ENCODE data around the gene SCUBE3. TPM values are rescaled to one million over a fixed set of nuclear protein-coding genes. Genes with fewer than 3 reads are reported as not detected.

SCUBE3 gene
- total and polyA plus RNA-seq, 2 of the 13 experiments (the other 11 are each of a cell fraction or from before 2014, with no cell fraction given) = not detected

- no peak for TF ChIP-seq ZHX2 (IDR thresholded peaks at IDR 0.05; ENCODE audit: low read depth)
- TF ChIP-seq ZHX2 (CRISPR knock-in tag; IDR thresholded peaks at IDR 0.05; ENCODE audit: borderline replicate concordance) = no peak
- no peak for TF ChIP-seq ZNF552 (CRISPR knock-in tag; IDR thresholded peaks at IDR 0.05; ENCODE audit: borderline replicate concordance)
- no peak for TF ChIP-seq ZNF83 (CRISPR knock-in tag; IDR thresholded peaks at IDR 0.05; ENCODE audit: borderline replicate concordance)
- TF ChIP-seq FOXK2 (IDR thresholded peaks at IDR 0.05) = no peak
- no peak for TF ChIP-seq ZNF768 (CRISPR knock-in tag; IDR thresholded peaks at IDR 0.05)
- TF ChIP-seq DNMT3B (CRISPR knock-in tag; conservative IDR thresholded peaks at IDR 0.05) = no peak
- no peak for TF ChIP-seq ATF5 (CRISPR knock-in tag; IDR thresholded peaks at IDR 0.05; ENCODE audit: low read depth)
- TF ChIP-seq, protein P1, sequence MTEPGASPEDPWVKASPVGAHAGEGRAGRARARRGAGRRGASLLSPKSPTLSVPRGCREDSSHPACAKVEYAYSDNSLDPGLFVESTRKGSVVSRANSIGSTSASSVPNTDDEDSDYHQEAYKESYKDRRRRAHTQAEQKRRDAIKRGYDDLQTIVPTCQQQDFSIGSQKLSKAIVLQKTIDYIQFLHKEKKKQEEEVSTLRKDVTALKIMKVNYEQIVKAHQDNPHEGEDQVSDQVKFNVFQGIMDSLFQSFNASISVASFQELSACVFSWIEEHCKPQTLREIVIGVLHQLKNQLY (CRISPR knock-in tag; IDR thresholded peaks at IDR 0.05) = no peak
- peak; percentile 79 for TF ChIP-seq TEAD3 (CRISPR knock-in tag; optimal IDR thresholded peaks at IDR 0.05; ENCODE audit: borderline replicate concordance)
- TF ChIP-seq TFE3 (CRISPR knock-in tag; IDR thresholded peaks at IDR 0.05) = 0 out of 2 replicates have a peak, but pooled peaks have one; percentile 16
- TF ChIP-seq JUNB (CRISPR knock-in tag; IDR thresholded peaks at IDR 0.05; ENCODE audit: borderline replicate concordance) = no peak
- no peak for TF ChIP-seq CENPT (CRISPR knock-in tag; IDR thresholded peaks at IDR 0.05; ENCODE audit: low read depth)
- TF ChIP-seq, protein P2, sequence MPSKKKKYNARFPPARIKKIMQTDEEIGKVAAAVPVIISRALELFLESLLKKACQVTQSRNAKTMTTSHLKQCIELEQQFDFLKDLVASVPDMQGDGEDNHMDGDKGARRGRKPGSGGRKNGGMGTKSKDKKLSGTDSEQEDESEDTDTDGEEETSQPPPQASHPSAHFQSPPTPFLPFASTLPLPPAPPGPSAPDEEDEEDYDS (CRISPR knock-in tag; IDR thresholded peaks at IDR 0.05) = no peak; the same call in 1 of the 2 replicates
- peak; percentile 49 for TF ChIP-seq HNF1B (CRISPR knock-in tag; IDR thresholded peaks at IDR 0.05)
- no peak for TF ChIP-seq SETDB1 (CRISPR knock-in tag; IDR thresholded peaks at IDR 0.05; ENCODE audit: borderline replicate concordance)
These were observed 28.5 kb upstream of the SCUBE3 start (continued) for GRCh38 chr6:35185302-35185681.
